Cerebellar nuclear complex (tissue), 1 donor: ENCODE data around the gene LRP8.
A peak's percentile ranks its signal among the peaks of the same experiment; 100 is the strongest.

Experiments
- DNase-seq, 2 experiments: peaks; one replicate each; lab custom pipeline; 2025; lab: John Stamatoyannopoulos, UW

LRP8 gene

DNA sequence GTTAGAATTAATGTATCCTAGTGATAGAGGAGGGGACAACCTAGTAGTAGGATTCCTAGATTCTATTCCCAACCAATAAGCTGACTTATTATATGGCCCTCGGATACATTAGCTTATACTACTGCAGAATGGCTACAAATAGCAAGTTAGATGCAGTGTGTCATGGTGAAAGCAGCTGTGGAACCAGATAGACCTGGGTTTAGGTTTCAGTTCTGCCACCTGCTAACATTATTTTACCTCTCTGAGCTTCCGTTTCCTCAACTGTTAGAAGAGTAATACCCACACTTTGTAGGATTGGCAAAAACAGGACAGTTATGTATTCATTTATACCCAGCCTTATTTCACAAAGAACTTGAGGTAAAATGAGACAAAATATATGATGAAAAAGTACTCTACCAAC, 67.9 kb downstream of the LRP8 start:
- no peak for DNase-seq

DNA sequence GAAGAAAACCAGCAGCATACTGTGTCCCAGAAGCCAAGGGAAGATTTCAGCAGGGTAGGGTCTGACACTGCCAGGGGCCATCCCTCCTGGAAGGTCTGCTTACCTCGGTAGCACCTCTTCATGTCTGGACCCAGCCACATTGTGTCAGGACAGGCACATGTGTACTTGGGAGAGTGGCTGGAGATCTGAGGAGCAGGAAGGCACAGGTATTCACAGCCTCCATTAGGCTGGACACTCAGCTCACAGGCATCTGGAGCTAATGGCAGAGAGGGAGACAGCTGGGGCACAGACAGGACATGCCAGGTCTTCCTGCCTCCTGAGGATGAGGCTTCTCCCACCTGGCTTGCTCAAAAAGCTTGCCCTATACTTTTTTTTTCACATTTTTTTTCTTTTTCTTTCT, 69.7 kb downstream of the LRP8 start:
- no peak for DNase-seq

DNA sequence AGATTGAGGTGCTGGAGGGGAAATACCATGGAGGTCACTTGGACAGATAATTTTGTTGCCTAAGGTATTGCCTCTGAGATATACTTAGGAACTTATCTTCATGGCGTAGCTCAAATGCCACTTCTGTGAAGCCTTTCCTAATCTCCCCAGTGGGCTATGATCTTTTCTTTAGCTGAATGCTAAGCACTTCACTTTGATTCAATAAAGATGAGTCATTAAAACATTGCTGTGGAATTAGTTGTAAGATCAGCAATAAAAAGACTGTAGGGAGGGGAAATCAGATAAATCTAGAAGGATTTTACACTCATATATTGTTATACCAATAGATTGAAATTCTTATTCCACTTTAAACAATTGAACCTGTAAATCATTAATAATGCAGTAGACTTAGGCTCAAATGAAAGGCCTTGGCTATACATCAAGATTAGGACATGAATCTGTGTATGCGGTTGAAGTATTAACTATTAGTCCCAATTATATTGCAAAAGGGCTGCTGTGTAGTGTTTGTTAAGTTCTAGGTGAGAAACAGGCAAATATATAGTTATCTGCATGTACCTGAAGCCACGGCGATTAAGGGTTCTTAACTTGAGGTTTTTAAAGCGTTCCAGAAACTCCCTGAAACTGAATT, 70.3 kb downstream of the LRP8 start:
- no peak for DNase-seq

DNA sequence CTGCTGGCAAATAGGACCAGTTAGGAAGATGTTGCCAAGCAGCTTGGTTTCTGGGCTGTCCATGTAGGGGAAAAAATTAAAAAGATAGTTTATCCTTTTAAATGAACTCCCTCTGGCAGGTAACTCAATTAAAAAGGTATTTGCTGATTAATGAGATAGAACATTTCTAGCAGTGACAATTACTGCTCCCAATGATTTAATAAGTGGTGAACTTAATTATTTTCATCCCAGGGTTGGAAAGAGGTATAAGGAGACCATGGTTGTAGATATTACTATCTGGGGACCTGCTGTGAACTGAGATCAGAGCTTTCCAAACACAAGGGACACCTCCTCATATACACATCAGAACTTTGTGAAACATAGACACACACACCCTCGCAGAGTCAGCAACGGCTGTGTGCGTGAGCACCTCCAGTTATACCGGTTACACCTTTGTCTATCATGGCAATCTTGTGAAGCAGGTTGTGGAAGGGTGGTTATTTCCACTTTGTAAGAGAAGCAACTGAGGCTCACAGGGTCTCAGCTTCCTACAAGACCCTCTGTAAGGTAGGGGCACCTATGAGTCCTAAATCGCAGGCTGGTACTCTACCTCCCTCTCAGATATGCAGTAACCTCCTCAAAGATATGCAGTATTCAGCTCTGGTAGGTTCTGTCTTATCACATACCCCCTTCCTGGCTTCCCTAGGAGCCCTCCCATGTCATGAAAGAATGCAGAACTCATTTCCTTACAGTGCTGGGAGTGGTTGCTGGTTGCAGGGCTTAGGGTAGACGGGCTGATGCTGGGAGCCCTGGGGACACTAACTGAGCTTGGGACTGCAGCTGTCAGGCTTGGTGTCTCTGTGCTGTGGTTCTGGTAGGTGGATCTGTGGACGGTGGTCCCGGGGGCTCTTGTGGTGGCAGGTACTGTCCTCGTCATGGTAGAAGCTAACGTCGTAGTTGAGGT, 71.1 kb downstream of the LRP8 start:
- no peak for DNase-seq

DNA sequence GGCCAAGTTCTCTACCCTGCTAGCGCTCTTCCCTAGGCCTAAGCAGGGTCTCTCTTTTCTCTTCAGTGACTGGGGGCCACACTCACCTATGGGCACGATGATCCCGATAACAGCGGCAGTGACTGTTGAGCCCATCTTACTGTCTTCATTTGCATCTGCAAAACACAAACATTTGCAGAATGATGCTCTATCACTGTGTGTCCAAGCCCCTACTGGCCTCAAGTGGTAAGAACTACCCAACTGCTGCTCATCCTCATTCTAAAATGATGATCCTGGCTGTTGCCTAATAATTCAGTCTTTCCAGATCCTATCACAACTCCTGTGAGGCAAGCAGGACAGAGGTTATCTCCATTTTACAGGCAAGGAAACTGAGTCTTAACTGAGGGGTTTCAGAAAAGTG, 72.8 kb downstream of the LRP8 start:
- no peak for DNase-seq

DNA sequence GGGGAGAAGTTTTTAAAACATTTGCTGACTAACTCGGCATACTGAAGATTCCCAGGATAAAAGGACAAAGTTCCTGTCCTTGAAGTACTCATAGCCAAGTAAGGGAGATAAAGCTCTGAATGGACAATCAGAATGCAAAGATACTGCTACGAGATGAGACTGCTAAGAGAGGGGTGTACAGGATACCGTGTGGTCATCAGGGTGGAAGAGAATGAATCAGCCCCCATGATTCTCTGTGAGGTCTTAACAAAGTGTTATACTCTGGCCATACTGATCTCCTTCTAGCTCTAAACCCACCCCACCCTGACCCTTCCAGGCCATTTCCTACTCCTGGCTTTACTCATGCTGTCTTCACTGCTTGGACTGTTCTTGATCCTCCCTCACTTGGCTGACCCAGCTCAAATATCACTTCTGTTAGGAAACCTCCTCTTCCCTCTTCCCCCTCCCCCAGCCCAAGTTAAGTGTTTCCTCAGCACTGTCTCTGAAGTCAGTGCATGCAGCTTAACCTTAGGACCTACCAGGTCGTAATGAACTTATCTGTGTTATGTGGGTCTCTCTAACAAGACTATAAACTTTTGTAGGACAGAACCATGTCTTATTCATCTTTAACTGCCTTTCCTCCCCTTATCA, 73.7 kb downstream of the LRP8 start:
- no peak for DNase-seq

DNA sequence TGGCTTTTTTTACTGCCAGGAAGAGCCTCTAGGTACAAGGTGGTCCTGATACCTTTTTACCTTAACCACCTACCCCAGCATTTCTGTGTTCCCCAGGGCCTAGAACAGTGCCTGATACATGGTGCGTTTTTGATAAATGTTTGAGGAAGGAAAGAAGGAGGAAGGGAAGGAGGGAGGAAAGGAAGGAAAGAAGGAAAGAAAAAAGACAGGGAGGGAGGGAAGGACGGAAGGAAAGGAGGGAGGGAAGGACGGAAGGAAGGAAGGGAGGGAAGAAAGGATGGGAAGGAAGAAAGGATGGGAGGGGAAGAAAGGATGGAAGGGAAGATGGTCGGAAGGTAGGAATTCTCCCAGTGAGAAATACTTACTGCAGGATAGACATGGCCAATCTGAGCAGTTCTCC, 77.5 kb downstream of the LRP8 start:
- no peak for DNase-seq

DNA sequence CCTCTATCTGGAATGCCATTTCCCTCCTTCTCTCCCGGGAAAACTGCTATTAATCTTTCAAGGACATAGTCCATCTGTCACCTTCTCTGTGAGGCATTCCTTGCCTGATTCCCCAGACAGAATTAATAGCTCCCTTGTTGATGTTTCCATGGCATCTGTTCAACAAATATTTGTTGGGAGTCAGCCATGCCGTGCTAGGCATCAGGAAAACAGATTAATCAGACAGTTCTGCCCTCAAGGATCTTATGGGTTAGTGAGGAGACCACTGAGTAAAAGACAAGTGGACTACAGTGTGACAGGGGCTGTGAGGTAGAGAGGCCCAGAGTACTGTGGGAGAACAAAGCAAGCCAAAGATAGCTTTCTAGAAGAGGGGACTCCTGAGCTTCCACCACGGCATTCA, 78.2 kb downstream of the LRP8 start:
- DNase-seq, result no peak

DNA sequence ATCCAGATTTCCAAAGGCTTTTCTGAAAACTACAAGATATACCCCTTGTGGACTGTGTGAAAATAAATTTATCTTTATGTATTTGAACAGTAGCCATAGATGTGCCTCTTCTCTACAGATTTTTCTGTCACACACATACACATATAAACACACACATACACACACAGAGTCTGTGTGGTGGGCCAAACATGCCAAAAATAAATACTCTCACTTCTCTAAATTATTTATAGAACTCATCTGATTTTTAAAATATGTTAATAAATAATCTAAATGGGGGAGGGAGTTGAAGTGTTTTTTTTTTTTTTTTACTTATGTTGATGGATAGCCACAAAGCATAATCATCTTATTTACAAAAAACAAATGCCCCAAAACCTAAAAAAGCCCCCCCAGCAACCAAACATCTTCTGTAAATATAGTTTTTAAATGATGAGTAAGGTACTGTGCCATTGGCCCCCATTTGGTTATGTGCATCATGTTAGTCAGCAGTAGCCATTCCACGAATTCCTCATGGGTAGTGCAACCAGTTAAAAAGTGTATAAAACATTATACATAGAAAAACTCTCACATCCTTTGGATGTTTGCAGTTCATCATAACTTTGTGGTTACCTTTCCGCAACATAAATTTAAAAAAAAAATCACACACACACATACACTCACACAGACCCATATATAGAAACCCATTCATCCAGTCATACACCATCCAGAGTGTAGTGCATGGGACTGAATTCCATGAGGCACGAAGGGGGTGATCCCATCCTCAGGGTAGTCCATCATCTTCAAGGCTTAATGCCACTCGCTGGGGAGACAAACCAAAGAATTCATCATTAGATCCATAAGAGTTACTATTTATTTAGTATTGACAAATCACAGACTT, 81.4 kb downstream of the LRP8 start:
- no peak for DNase-seq

DNA sequence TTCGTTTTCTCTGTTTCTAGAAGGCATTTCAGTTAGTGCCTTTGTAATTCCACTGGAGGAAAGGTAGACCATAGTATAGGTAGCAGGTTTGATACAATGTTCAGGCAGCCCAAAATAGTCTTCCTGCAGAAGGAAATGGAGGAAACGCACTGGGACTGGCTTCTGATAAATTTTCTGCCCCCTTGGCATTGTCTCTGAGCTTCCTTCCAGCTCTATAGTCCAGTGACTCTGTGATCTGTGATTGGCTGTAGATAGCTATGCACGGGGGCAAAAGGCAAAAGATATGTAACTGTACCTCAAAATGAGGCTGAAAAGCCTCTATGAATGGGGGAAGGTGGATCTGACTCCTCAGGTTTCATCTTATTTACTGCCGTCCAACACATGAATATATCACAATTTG, 83.7 kb downstream of the LRP8 start:
- DNase-seq, result no peak

DNA sequence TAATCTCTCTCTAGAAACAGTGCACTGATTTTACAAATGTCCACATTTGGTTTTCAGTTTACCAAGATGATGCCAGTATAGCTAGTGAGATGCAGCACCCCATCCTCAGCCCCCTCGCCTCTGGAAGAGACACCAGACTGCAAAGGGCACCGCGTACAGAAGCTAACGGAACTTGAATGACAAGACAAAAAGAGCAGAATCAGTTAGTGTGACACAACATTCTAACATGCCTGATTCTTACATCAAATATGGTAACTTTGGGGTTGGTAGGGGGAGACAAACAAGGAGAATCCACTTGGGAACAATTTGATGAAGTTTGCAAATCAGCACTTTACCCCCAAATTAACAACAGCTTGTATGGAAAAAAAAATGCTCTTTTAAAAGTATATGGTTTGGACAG, 85.5 kb downstream of the LRP8 start:
- no peak for DNase-seq

DNA sequence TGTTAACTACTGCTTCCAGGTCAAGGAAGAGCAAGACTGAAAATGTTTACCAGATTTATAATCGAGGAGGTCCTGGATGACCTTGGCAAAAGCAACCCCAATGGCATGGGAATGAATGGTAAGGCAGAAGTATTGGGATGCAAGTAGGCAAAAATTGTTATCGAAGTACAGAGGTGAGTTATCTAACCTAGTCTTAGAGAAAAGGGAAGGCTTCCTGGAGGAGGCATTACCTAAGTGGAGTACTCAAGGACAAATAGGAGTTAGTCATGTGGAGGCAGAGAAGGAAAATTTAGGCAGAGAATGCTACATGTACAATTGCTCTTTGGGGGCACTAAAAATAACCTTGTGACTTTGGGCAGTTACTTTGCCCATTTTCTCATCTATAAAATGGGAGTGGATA, 86.0 kb downstream of the LRP8 start:
- DNase-seq, result no peak

DNA sequence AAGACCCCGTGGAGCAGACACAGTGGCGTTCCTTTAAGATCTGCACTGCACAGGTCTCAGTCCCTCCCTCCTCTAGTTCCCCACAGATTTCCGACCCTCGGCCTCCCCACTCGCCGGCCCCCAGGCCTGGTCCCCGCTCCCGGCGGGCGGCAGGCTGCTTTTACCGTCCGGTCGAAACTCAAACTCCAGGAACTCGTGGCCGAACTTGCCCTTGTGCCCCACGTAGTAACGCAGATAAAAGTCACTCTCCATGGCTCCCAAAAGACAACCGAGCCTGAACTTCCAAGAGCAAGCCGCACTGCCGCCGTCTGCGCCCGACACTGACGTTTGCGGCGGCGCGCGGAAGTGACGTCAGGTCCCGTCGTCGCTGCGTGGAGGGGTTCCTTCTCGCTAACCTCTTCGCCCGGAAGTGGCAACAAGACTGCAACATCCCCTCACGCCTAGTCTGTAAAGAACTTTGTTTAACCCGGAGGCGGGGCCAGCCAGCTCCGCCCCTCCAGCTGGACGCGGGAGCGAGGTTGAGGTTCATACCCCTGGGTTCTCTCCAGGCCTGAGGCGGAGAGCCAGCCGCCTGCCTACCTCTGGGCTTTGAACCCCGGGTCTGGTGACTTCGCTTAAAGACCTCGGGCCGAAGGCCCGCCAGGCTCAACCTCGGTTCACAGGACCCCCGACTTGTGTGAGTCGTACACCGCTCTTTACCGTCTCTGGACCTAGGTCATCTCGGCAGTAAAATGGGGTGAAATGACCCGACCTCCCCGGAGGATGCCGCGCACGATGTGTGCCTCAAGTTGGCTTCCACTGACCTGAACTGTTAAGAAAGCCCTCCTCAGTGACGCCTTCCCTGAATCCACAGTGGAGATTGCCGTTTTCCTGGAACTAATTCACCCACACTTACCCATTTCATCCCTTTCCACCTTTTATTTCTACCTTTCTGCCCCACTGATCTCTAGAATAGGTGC, 89.4 kb downstream of the LRP8 start, which contains the start of gene MAGOH:
Gene MAGOH, minus strand, starts transcription at position 322 of the 959 bp plus-strand sequence. Its CDS starts 70 bp downstream, at position 252.
- DNase-seq, result peak; percentile 18 to 67

DNA sequence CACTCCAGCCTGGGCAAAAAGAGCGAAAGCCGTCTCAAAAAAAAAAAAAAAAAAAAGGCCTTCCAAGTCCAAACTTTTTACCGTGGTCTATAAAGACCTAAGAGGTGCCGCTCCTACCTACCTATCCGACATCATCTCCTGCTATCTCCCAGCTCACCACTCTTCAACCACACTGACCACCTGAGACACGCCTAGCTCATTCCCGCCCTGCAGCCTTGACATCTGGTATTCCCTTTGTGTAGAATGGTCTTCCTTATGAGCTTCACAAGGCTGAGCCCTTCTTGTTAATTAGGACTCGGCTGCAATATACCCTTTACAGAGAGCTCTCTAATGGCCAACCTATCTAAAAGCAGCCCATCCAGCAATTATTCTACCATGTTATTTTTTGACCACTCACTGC, 90.2 kb downstream of the LRP8 start:
- DNase-seq, result no peak

DNA sequence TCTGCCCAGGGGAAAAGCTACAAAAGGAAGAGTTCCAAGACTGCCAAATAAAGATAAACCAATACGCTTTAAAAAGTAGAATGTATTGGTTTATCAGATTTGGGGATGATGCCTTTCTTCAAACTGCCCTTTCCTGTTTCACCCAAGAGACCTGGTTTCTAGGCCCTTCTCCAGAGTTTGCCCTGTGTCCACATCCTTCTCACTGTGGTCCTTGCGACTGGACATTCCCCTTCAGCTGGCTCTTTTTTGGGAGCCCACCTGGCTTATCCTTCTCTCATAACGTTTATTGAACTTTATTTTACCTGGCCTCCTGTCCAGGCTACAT, 106.9 kb downstream of the LRP8 start:
- no peak for DNase-seq

DNA sequence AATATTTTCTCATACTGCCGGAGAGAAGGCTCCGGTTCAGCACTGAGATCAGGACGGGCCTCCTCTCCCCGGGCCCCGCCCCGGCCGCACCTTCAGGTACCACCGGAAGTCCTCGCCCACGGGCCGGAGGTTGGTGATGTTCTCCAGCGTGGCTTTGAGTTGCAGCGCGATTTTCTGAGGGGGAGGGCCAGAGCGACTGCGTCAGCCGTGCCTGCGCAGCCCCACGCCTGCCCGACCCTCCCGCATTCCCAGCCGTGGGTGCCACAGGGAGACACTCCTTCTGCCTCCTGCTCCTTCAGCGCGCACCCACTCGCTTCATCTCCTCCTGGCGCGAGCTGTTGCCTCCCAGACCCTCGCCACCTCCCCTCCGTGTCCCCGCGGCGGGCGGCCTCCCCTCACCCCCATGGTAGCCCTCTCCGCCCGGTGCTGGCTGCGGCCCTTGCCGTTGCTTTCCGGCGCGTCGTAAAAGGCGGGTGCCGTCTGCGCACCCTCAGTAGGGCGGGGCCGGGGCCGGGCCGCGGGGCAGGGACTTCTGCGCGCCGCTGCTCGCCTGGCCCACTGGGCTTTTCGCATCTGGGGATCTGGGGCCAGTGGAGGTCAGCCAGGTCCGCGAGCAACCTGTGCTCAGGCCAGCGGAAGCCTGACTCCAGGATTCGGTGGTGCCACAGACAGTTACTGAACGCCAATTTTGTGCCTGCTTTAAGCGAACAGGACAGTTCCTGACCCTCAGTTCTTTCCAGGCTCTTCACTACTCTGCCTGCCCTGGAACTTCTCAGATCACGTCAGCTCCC, 107.5 kb downstream of the LRP8 start, which contains the start of gene CZIB:
Gene CZIB, minus strand, starts transcription at position 464 of the 791 bp plus-strand sequence. Its CDS starts 59 bp downstream, at position 405.
- peak; percentile 55 to 80 for DNase-seq

DNA sequence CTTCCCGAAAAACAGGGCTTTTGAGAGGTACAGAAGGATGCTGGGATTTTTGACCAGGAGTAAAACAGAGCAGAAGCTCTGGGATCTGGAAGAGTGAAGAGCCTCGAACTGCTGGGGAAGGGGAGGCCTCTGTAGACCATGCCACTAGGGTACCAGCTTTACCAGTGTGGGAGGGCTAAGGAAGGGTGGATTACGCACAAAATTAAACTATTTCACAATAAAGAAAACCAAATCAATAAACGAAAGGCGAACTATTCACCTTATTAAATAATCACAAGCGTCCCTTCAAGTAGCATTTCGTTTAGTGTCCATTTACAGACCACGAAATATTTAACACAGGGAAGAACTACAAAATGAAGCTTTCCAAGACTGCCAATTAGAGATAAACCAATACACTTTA, 108.2 kb downstream of the LRP8 start:
- no peak for DNase-seq

DNA sequence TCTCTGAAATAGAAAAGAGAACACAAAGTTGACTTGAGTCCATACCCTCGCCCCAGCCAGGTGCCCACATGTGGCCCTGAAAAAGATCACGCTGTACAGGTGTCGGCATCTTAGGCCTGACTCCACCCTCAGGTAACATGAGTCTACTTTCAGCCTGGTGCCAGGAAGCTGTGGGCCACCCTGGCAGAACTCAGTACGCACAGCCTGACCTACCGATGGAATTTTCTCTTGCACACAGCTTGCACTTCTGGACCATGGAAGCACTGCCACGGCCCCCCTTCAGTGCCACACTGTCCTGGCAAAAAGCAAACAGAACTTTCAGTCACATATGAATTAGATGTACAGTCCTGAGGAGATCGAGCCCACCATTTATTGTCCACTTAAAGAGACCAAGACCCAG, 109.7 kb downstream of the LRP8 start:
- DNase-seq, result no peak

DNA sequence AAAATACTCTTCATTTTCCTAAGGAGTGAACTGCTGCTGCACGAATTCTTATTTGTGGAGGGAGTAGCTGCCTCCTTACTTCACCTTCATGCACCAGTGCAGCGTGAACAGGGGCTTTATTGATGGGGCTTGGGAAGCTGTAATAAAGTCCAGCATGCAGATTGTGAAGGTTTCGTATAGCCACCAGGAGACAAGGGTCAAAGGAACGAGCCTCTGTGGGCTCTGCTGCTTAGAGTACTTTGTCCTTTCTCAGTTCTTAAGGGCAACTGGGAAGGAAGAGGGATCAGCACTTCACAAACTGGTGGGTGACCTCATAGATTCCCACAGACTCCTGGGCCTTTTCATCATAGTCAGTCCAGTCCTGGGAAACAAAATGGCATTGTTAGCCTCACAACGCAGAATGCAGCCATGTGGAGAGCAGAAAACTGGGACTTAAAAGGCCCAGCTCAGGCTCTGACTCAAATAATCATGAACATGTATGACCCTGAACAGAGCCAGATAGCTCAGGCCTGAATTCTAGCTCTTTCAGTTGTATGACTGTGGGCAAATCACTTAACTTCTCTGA, 113.4 kb downstream of the LRP8 start:
- no peak for DNase-seq

DNA sequence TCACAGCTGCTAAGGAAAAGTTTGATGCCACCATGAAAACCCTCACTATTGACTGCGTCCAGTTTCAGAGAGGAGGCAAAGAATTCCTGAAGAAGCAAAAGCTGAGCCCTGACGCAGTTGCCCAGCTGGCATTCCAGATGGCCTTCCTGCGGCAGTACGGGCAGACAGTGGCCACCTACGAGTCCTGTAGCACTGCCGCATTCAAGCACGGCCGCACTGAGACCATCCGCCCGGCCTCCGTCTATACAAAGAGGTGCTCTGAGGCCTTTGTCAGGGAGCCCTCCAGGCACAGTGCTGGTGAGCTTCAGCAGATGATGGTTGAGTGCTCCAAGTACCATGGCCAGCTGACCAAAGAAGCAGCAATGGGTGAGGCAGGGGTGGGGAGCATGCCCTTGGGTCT, 116.9 kb downstream of the LRP8 start:
- no peak for DNase-seq
